HG03521 (cell line): Measurements from ENCODE around the gene RORB.

Experiments
- ATAC-seq: cut with Tn5 transposase; IDR thresholded peaks from one replicate; pipeline ENCODE4 v1.9.1; 2021; ENCODE audit warnings: mild to moderate bottlenecking, moderate library complexity; ENCODE audit not compliant: unreplicated experiment

Gene RORB

DNA sequence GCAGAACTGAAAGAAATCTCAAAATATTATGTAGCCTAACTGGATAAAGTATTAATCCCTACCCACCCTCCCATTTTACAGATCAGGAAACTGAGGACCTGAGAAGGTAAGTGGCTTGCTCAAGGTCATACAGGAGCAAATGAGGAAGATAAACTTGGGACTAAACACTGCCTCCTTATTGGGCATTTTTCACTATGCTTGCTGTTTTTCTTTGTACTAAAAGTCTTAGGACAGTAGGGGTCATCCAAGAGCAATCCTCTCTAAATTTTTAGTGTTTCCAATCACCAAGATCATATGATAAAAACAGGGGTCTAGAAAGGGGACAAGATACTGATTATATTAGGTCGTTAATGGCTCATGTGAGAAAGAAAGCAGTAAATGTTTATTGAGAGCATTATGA, 80.8 kb downstream of the RORB start:
- no peak for ATAC-seq

DNA sequence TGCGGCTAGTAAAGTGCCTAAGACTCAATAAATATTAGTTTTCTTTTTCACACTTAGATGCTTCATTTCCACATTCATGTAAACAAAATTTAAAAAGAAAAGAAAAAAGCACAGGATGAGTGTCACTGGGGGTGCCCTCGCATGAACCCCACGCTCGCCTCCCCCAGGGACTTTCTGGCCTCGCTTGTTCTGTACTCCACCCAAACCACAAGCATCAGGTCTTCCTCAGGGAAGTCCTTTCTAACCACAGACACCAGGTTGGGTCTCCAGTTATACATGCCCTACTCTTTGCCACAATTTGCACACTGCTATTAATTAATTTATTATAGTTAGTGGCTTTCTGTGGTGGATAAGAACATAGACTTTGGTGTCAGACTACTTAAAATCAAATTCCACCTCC, 92.4 kb downstream of the RORB start:
- ATAC-seq, result no peak

DNA sequence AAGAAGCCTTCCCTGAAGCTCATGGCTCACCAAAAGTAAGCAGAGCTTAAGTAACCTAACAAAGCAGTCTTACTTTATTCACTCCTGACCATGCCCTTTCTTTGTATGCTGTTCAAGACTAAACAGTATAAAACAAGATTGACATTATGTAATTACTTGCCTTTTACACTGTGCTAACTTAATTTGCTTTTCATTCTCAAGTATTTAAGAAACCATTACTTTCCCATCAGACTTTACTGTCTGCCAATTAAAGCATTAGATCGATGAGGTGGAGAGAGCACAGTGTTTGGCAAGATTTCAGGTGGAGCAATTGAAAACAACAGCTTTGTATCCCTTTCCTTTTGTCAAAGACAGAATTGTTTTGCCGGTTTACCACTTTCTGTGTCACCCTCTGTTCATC, 98.2 kb downstream of the RORB start:
- no peak for ATAC-seq

DNA sequence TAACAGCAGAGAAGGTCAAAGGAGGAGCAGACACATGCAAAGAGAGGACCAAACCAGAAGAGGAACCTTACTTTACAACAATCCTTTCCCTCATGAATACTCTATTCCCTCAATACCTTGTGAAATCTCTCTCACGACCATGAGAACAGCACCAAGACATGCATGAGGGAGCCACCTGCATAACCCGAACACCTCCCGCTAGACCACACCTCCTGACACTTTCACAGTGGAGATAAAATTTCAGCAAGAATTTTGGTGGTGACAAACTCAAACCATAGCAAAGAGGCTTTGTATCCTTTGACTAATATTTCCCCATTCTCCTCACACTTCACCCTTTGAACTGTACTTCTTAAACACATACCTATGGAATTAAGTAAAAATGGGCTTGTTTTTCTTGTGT, 101.7 kb downstream of the RORB start:
- no peak for ATAC-seq

DNA sequence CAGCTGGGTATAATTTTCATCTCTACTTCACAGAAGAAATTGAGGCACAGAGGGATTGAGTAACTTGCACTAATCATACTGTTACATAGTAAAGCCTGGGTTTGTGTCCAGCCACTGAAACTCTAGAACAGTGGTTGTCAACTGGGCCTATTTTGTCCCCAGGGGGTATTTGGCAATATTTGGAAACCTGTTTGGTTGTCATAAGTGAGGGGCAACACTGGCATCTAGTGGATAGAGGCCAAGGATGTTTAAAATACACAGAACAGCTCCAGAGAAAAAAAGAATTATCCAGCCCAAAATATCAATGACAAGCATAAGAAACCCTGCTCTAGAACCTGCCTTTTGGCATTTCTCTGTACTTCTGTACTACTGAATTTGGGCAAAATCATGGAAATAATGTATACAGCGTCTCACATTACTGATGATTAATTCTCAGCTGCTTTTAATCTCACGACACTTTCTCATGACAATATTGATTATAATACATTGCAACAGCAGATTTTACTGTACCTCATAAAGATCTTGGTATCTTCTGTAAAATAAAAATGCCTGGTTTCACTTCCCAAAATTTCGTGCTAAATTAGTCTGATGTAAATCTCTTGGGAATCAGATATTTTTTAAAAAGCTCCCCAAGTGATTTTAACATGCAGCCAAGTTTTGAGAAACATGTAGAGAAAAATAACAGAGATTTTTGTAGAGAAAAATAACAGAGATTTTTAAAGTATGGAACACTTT, 112.7 kb downstream of the RORB start:
- ATAC-seq, result no peak

DNA sequence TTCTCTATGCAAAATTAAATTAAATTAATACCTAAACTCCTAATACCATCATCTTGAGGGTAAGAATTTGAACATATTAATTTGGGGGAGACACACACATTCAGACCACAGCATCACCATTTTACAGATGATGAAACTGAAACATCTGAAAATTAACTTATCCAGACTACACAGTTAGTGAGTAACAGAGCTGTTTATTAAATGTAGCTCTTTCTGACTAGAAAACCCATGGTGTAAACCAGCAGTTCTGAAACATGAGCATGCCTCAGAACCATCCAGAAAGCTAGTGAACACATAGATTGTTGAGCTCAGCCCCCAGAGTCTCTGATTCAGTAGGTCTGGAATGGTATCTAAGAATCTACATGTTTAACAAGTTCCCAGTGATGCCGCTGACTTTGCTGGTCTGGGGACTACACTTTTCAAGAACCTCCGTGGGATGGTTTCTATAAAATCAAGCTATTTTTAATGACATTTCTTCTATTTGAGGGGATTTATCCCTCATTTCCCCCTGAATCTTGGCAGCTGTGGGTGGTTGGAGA, 113.5 kb downstream of the RORB start:
- ATAC-seq, result no peak

DNA sequence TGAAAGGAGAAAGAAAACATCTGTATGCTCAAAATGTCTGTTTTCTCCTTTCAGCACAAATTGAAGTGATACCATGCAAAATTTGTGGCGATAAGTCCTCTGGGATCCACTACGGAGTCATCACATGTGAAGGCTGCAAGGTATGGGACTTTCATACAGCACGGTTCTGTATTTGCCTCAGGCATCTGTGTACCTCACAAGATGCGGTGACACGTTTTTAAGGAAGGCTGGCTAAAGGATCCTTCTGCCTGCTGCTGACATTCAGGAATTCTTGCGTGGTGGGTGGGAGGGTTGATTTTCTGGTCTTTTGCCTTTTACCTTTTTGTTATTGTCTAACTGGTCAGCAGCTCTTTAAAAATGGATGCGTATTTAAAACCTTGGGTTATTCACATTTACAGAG, 133.1 kb downstream of the RORB start:
- no peak for ATAC-seq

DNA sequence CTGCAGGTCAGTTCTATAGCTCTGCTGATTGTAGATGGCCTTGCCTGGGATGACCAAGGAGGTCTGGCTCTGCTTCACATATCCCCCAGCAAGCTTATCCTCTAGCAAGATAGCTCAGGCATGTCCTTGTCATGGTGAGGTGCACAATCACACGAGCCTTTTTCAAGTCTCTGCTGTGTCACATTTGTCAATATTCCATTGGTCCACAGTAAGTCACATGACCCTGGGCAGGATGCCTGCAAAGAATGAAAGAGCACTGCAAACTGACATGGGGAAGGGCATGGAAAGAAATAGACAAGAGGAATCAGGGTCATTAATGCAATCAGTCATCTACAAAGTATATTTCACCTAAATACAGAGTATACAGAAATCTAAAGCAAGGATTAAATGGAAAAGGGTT, 142.0 kb downstream of the RORB start:
- no peak for ATAC-seq

DNA sequence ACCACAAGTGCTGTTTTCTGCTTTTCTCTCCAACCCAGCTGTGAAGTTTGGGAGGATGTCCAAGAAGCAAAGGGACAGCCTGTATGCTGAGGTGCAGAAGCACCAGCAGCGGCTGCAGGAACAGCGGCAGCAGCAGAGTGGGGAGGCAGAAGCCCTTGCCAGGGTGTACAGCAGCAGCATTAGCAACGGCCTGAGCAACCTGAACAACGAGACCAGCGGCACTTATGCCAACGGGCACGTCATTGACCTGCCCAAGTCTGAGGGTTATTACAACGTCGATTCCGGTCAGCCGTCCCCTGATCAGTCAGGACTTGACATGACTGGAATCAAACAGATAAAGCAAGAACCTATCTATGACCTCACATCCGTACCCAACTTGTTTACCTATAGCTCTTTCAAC, 145.2 kb downstream of the RORB start:
- ATAC-seq, result no peak

DNA sequence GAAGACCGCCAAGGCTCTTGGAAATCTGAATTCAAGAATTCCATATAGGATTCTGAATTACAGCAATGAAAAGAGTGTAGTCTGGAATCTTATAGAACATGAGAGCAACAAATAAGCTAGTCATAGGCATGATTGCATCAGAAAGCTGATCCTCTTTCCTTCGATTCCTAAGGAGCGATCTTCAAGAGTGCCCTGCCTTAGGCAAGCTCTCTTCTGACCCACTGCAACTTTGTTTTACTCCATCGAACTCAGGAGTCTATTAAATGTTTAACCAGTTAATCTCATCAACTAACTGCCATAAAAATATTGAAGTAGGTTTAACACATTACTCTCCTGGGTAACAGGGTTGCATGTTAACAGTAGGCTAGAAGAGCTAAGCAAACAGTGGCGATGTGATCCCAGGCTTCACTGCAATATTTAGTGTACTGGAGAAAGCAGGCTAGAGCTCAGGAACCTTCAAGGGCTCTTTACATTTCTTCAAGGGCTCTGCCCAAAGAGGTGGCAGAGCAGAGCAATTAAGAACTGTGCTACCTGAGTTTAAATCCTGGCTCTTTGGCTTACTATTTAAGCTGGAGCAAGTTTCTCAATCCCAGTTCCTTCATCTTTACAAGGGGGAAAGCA, 146.3 kb downstream of the RORB start:
- ATAC-seq, result no peak

DNA sequence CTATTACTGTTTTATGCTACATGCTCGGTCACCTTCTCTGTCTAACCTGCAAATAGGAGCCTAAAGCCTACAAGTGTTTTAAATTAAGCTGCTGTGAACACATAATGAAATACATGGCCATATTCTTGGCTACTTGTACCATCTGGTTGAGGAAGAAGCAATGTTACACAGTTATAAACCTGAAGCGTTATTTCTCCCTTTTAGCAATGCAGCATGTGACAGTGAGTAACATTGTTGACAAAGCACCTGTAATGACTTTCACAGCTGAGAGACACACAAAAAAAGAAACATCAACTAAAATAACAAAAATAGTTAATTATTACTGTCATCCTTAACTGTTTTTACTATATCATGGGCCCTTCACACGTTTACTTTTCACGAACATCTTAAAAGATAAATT, 146.9 kb downstream of the RORB start:
- ATAC-seq, result no peak

DNA sequence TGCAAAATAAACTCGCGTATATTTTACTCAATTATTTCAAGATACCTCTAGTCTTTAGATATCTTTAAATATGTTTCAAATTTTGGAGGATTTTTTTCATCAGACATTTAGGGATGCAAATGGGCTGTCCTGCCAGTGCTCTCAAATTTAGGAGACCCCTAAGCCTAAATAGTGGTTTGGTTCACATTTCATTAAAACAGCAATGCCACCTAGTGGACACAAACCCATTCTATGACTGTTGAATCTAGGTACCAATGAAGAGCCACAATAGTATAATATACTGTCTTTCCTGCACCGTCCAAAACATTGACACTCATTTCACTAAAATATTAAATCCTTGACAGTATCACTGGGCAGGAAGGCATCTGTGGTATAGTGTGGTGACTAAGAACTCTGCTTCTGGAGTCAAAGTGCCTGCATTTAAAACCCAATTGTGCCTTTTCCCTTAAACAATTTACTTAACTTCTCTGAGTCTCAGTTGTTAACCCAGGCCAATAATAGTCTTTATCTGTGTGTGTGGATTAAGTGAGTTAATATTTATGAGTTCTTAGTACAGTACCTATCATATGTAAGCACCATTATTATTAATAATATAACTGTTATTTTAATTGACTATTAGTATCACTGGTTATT, 148.0 kb downstream of the RORB start:
- peak; percentile 68 for ATAC-seq

DNA sequence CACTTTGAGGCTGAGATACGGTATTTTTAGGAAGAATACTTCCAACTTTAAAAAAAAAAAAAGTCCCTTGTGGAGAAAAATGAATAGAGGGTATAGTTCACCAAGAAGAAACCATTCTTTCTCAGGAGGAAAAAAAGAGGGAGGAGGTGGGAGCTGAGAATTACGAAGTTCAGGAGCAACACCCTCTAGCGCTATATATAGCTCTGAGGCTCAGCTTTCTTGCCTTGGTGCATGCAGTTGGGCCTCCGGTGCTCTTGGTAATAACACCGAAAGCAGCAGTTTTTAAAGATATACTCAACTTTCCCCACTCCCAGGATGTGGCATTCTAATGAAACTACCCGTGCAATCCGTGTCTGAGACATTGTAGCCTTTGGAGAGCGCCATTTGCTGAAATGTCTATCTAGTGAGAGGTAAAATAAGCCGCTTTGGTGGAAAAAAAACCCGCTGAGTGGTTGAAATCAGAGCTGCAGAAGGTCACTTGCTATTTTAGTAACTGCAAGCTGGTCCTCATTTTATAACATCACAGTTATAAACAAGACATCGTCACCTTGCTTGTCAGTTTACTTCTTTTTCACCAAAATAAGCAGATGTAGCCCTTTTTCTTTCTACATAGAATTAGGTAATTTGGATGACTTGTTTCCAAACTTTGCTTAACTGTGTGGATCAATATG, 156.4 kb downstream of the RORB start:
- ATAC-seq, result no peak

DNA sequence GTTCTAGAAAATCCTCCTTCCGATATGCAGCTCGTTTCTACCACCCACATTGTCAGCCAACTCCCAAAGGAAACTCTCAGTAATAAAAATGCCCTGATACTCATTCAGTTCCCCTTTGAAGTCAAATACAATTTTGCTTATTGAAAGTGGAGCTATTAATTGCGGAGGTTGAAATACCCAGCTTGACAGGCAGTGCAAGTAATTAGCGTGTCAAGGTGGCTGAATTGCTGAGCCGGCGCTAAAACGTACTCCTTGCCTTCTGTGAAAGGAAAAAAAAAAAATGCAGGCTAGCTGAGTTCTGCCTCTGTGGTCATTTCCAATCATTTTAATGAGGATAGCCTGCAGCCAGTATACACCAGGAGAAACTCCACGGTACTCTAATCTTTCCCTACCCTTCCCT, 165.5 kb downstream of the RORB start:
- ATAC-seq, result no peak

DNA sequence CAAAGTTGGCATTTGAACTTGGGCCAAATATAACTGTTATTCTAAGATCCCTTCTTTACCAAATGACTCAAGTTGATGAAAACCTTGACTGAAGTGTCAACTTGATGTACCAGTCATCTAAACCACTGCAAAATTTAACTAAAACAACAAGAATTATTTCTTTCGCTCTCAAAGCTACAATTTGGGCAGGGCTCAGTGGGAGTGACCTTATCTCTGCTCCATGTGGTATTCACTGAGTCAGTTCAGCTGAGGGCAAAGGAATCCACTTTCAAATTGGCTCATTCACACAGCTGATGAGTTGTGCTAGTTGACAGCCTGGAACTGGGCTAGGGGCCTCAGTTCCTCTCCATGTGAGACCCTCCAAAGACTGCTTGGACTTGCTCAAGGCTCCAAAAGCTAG, 166.3 kb downstream of the RORB start:
- no peak for ATAC-seq

DNA sequence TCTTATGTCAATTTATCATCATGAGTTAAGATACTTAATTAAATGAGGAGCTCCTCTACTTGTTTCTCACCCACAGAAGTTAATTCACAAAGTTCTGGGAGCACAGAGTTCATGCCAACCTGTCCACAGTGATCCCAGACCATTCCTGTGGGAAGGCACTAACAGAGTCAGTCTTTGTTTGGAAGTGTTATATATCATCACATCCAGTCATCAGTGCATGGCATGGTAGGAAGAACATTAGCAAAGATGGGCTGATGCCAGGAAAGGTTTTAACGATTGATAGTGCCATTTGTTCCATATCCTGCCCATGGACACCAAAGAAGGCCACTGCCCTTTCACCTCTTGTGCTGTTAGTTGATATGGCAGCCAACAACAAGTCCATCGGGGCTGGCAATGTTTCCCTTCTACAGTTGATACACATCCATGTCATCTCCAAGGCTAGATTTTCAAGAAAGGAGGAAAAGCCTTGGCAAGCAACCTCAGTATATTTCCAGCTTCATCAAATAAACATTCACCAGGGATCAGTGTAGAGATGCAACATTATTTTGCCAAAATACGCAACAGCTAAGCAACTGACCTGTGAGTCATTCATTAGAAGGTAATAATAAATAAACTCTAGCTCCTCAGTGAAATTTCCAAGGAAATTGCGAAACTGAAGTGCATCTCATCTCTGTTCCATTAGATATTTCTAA, 169.6 kb downstream of the RORB start:
- no peak for ATAC-seq

DNA sequence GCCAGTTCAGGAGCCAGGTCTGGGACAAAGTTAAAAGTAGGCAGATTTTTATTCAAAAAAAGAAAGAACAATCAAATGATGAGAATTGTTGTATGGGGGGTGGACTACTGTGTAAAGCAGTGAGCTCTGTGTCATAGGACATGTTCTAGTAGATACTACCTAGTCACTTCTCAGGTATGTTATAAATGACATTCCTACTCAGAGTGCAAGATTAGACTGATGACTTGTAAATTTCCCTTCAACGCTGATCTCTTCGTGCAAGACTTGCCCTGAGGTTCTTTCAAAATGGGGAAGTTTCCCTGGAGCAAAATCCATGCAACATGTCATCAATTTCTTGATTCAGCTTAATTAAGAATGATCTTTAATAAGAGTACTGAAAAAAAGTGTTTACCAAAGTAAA, 175.1 kb downstream of the RORB start:
- no peak for ATAC-seq

DNA sequence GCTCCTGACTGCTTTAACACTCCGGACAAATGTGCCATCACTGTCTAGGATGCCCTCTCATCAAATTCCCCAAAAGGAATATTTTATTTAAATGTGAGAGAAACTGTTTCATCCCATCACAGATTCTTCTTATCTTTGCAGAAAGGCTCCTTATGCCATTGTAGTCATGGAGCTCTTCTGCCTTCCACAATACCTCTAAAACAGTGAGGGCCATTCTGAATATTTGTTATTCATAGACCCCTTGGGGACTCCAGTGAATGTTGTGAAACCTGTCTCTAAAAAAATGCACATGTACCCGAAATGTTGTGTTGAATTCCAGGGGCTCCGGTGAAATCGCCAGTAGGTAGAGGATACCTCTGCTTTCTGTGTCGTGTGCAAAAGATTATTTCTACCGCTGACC, 176.9 kb downstream of the RORB start:
- ATAC-seq, result no peak

DNA sequence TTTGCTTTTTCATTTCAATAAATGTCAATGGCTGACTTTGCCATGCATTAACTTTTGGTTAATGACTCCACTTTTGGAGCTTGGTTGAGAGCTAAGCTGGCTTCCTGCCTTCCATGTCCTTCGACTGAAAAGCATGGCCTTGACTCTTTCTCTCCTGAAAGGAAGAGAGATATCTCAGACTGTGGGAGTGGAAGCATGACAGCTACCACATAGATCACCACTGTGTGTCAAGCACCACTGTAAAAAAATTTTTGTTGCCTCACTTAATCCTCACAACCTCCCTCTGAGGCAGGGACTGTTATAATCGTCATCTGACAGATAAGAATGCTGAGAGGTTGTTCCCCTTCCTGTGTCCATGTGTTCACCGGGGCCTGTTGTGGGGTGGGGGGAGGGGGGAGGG, 184.8 kb downstream of the RORB start:
- no peak for ATAC-seq

DNA sequence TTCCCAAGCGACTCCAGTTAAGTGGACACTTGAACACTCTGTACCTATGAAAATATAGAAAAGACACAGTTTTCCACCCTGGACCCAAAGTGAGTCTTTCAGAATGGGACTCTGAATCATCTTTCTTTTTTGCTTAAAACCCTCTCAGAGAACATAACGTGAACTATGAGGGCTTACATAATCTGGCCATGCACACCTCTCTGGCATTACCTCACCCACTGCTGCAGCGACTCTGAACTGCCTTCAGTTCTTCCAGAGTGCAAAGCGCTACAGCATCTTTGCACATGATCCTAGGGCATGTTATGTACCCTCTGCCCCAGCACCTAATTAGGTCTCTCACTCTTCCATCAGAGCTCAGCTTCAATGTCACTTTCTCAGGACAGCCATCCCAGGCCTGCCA, 186.2 kb downstream of the RORB start:
- no peak for ATAC-seq

DNA sequence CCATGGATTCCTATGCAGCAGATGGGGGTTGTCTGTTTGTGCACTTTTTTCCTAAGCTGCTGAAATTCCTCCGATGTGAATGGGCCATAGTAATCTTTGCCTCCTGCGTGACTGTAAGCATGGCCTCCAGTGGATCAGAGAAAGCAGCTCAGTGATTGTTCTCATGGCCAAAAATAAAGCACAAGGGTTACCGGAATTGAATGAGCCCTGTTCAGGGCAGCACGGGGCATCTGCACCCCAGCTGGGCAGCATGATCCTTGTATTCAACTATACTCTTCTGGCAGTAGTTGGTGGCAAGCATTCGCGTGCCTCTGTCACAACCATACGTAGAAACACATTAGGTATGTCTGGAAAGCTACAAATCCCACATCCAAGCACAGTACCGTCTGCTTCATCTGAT, 193.9 kb downstream of the RORB start:
- ATAC-seq, result no peak
